Spinal cord (tissue), 10 donors: ENCODE results near the gene RBM25. TPM values are rescaled to one million over a fixed set of nuclear protein-coding genes. Genes with fewer than 3 reads are reported as not detected.

ENCODE experiments used
- DNase-seq, 6 donors: peaks; one replicate each; pipeline versions ENCODE4 v3.0.0 to v3.0.0-alpha.2; 2013 to 2015; ENCODE audit warnings: low spot score in 6 of 6, low read depth in 4 of 6
- H3K27ac ChIP-seq: one replicate; pipeline ENCODE4 v1.5.1; 2013; ENCODE audit warnings: low read depth, low read length, control low read depth
- H3K27me3 ChIP-seq: one replicate; pipeline ENCODE4 v1.6.1; 2013; ENCODE audit warnings: low read length; ENCODE audit not compliant: control insufficient read depth, insufficient read depth
- H3K36me3 ChIP-seq: one replicate; pipeline ENCODE4 v1.6.1; 2013; ENCODE audit warnings: low read length; ENCODE audit not compliant: control insufficient read depth, insufficient read depth
- H3K4me1 ChIP-seq: one replicate; pipeline ENCODE4 v1.6.1; 2013; ENCODE audit warnings: low read length; ENCODE audit not compliant: control insufficient read depth, insufficient read depth
- H3K4me3 ChIP-seq: one replicate; pipeline ENCODE4 v1.5.1; 2013; ENCODE audit warnings: low read depth, low read length, control low read depth
- H3K9me3 ChIP-seq: one replicate; pipeline ENCODE4 v1.6.1; 2013; ENCODE audit warnings: low read length; ENCODE audit not compliant: control insufficient read depth, insufficient read depth
- WGBS: methylation state at CpG from one replicate; pipeline ENCODE4 v1.1.5; 2013; ENCODE audit warnings: missing lambda C conversion rate; ENCODE audit not compliant: insufficient coverage; 5-methylcytosine and 5-hydroxymethylcytosine counted together
- polyA plus RNA-seq, 2 donors: library from polyadenylated mRNA; unstranded; fragments of 120-200 nt; gene quantifications; one replicate each; pipeline ENCODE4 v1.2.1, GENCODE V29; 2013; ENCODE audit not compliant: insufficient read length in 2 of 2
- total RNA-seq, 2 donors: library from RNA; depleted of rRNA in 1 of 2; stranded (reverse); fragments of 120-200 nt in 1 of 2; fragments of >200 nt in 1 of 2; gene quantifications; one replicate each; pipeline versions ENCODE4 v1.2.3 to v1.2.4, GENCODE V29; 2013 to 2014
- donor health status: healthy.

Gene RBM25
- total and polyA plus RNA-seq, 4 donors = 54.9 to 119 (median 84.9) TPM

GRCh38 chr14:73097421-73097820, 39.1 kb downstream of the RBM25 start:
- no peak for DNase-seq
- Histone ChIP-seq H3K27ac (no peak overlapping the region), H3K9me3 (no peaks in the 10 kb centered on the region), H3K27me3 (no peaks in the 10 kb centered on the region), H3K4me3 (no peak overlapping the region), H3K4me1 (no peaks in the 10 kb centered on the region), H3K36me3 (peaks cover 35% of the 10 kb centered on the region)
- 94% methylated on average over 8 of the region's 11 CpGs for WGBS

- Histone ChIP-seq H3K27me3 (no peaks in the 10 kb centered on the region), H3K9me3 (no peaks in the 10 kb centered on the region), H3K36me3 (peaks cover 44% of the 10 kb centered on the region), H3K4me3 (no peak overlapping the region), H3K27ac (no peak overlapping the region), H3K4me1 (no peaks in the 10 kb centered on the region)
- no peak for DNase-seq
- WGBS = 100% methylated on average over 1 of the region's 4 CpGs
Observed at GRCh38 chr14:73100334-73100733, 42.0 kb downstream of the RBM25 start.

DNA sequence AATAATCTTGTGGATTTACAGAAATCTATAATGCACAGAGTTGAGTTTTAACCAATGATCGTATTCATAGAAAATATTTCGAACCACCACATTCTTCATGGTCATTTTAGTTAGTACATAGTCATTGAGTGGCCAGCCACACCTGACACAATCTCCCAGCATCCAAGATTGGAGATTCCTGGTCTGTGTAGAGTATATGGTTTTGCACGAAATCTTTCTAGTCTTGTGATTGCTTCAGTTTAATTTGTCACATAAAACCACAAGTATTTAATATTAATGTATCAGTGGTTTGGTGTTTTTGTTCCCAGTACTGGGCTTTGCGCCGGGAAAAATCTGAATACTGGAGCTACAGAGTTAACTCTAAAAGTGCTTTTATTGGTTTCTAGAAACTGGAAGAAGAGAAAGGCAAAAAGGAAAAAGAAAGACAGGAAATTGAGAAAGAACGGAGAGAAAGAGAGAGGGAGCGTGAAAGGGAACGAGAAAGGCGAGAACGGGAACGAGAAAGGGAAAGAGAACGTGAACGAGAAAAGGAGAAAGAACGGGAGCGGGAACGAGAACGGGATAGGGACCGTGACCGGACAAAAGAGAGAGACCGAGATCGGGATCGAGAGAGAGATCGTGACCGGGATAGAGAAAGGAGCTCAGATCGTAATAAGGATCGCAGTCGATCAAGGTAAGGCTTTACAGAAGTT, 44.6 kb downstream of the RBM25 start:
- Histone ChIP-seq H3K4me3 (no peak overlapping the region), H3K4me1 (no peaks in the 10 kb centered on the region), H3K27ac (no peak overlapping the region), H3K36me3 (peaks cover 42% of the 10 kb centered on the region), H3K27me3 (no peaks in the 10 kb centered on the region), H3K9me3 (no peaks in the 10 kb centered on the region)
- no peak for DNase-seq
- 98% methylated on average over 24 of the region's 27 CpGs for WGBS

DNA sequence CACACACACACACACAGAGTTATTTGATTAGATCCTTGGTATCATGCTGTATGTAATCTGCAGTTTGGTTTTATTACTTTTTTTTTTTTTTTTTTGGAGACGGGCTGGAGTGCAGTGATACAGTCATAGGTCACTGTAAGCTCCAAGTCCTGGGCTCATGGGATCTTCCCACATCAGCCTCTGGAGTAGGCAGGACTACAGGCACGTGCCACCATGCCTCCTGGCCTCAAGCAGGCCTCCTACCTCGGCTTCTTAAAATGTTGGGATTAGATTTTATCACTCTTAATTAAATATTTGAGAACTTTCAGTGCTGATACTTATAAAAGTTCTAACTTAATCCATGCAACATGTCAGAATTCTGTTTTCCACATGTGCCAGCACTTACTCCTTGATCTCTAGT, 46.7 kb downstream of the RBM25 start:
- no CpG with 5 or more reads among the region's 3 CpGs for WGBS
- Histone ChIP-seq H3K4me3 (no peak overlapping the region), H3K4me1 (no peaks in the 10 kb centered on the region), H3K9me3 (no peaks in the 10 kb centered on the region), H3K27me3 (no peaks in the 10 kb centered on the region), H3K27ac (no peak overlapping the region), H3K36me3 (peaks cover 44% of the 10 kb centered on the region)
- DNase-seq = no peak

DNA sequence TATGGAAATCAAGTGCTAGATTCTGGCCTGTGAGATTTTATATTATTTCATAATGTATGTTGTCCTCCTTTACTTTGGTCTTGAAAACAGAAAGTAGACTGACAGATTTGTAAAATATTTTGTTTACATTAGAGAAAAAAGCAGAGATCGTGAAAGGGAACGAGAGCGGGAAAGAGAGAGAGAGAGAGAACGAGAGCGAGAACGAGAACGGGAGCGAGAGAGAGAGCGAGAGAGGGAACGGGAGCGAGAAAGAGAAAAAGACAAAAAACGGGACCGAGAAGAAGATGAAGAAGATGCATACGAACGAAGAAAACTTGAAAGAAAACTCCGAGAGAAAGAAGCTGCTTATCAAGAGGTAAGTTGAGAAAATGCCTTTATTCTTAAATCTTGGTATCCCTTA, 47.4 kb downstream of the RBM25 start:
- 94% methylated on average over 11 of the region's 16 CpGs for WGBS

GRCh38 chr14:73116079-73116665, 57.8 kb downstream of the RBM25 start:
- no peaks in the 10 kb centered on the region for H3K4me1 ChIP-seq
- no peaks in the 10 kb centered on the region for H3K27me3 ChIP-seq
- H3K36me3 ChIP-seq = peaks cover 39% of the 10 kb centered on the region
- WGBS = 98% methylated on average over 5 of the region's 6 CpGs
- H3K9me3 ChIP-seq = no peaks in the 10 kb centered on the region
- no peak overlapping the region for H3K4me3 ChIP-seq
- no peak overlapping the region for H3K27ac ChIP-seq
- no peak for DNase-seq

More for the DNA sequence above, 47.4 kb downstream of the RBM25 start:
- no peaks in the 10 kb centered on the region for H3K9me3 ChIP-seq
- peaks cover 51% of the 10 kb centered on the region for H3K36me3 ChIP-seq
- no peak overlapping the region for H3K27ac ChIP-seq
- H3K4me3 ChIP-seq = no peak overlapping the region
- no peaks in the 10 kb centered on the region for H3K4me1 ChIP-seq
- H3K27me3 ChIP-seq = no peaks in the 10 kb centered on the region
- DNase-seq = no peak

DNA sequence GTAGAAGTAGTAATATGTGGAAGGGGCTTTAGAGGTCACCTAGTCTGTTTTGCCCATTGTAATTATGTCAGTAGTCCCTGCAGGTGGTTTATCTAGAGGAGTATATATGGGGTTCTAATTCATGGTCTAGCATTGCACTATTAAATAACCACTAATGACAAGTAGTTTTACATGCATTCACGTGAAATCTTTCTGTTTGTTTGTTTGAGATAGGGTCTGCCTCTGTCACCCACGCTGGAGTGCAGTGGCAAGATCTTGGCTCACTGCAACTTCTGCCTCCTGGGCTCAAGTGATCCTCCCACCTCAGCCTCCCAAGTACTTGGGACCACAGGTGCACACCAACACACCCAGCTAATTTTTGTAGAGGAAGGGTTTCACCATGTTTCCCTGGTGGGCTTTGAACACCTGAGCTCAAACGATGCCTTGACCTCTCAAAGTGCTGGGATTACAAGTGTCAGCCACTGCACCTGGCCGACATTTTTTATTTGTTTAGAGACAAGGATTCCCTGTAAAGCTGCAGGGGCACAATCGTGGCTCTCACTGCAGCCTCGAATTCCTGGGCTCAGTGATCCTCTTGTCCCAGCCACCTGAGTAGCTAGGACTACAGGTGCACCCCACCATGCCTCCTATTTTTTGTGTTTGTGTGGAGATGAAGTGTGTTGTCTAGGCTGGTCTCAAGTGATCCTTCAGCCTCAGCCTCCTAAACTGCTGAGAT, 66.0 kb downstream of the RBM25 start:
- WGBS = 66% methylated on average over 3 of the region's 6 CpGs
- Histone ChIP-seq H3K4me1 (no peaks in the 10 kb centered on the region), H3K9me3 (no peaks in the 10 kb centered on the region), H3K4me3 (no peak overlapping the region), H3K27me3 (no peaks in the 10 kb centered on the region), H3K36me3 (peaks cover 12% of the 10 kb centered on the region), H3K27ac (no peak overlapping the region)
- no peak for DNase-seq

- DNase-seq = peak in 1 of 6 donors; percentile 3
- H3K4me1 ChIP-seq = no peaks in the 10 kb centered on the region
- WGBS = 43% methylated on average over 3 of the region's 5 CpGs
- H3K27ac ChIP-seq = no peak overlapping the region
- no peaks in the 10 kb centered on the region for H3K9me3 ChIP-seq
- H3K36me3 ChIP-seq = peaks cover 10% of the 10 kb centered on the region
- no peaks in the 10 kb centered on the region for H3K27me3 ChIP-seq
- no peak overlapping the region for H3K4me3 ChIP-seq
Observed at GRCh38 chr14:73125169-73125588, 66.8 kb downstream of the RBM25 start.

DNA sequence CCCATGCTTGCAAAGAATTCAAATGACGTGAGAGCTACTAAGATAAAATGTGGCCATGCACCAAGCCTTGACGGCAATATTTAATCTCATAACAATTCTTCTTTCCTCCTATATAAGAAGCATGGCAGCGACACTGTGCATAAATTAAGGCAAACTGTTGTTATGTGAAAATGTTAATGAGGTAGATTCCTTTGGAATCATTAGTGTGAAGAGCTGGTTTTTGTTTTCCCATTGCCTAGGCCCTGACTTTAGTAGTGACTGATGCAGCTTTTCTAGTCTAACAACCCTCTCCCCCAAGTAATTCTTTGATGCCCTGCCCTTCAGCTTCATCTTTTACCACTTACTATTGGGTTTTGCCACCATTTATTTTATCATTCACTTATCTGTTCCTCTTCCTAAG, 67.4 kb downstream of the RBM25 start:
- H3K9me3 ChIP-seq = no peaks in the 10 kb centered on the region
- H3K27me3 ChIP-seq = no peaks in the 10 kb centered on the region
- H3K4me1 ChIP-seq = no peaks in the 10 kb centered on the region
- H3K36me3 ChIP-seq = peaks cover 10% of the 10 kb centered on the region
- WGBS = no CpG with 5 or more reads among the region's 3 CpGs
- H3K27ac ChIP-seq = no peak overlapping the region
- H3K4me3 ChIP-seq = no peak overlapping the region
- peak in 1 of 6 donors; percentile 12 for DNase-seq
